HL-60 (cell line): ENCODE measurements around the gene KCNK7.

Experiments
- GABPA ChIP-seq: IDR thresholded peaks from 2 replicates; pipeline ENCODE4 v1.6.1; 2012; ENCODE audit warnings: low read depth
- POLR2AphosphoS5 ChIP-seq: IDR thresholded peaks from 2 replicates; pipeline ENCODE4 v1.6.1; 2012; ENCODE audit warnings: low read depth
- SPI1 ChIP-seq: IDR thresholded peaks from 2 replicates; pipeline ENCODE4 v1.6.1; 2012; ENCODE audit warnings: low read depth, mild to moderate bottlenecking, borderline replicate concordance
- TF ChIP-seq, protein P1 (sequence below): IDR thresholded peaks from one replicate; pipeline ENCODE4 v1.5.1; 2011; ENCODE audit warnings: low read length, control low read depth, inconsistent platforms; ENCODE audit not compliant: insufficient read depth
- TF ChIP-seq, protein P2 (sequence below): IDR thresholded peaks from 2 replicates; pipeline ENCODE4 v1.6.1; 2012; ENCODE audit warnings: low read depth; ENCODE audit not compliant: insufficient replicate concordance

- TF ChIP-seq, protein P1, sequence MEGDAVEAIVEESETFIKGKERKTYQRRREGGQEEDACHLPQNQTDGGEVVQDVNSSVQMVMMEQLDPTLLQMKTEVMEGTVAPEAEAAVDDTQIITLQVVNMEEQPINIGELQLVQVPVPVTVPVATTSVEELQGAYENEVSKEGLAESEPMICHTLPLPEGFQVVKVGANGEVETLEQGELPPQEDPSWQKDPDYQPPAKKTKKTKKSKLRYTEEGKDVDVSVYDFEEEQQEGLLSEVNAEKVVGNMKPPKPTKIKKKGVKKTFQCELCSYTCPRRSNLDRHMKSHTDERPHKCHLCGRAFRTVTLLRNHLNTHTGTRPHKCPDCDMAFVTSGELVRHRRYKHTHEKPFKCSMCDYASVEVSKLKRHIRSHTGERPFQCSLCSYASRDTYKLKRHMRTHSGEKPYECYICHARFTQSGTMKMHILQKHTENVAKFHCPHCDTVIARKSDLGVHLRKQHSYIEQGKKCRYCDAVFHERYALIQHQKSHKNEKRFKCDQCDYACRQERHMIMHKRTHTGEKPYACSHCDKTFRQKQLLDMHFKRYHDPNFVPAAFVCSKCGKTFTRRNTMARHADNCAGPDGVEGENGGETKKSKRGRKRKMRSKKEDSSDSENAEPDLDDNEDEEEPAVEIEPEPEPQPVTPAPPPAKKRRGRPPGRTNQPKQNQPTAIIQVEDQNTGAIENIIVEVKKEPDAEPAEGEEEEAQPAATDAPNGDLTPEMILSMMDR: no peak
- TF ChIP-seq SPI1 (no peak), GABPA (no peak), POLR2AphosphoS5 (no peak)
- TF ChIP-seq, protein P2, sequence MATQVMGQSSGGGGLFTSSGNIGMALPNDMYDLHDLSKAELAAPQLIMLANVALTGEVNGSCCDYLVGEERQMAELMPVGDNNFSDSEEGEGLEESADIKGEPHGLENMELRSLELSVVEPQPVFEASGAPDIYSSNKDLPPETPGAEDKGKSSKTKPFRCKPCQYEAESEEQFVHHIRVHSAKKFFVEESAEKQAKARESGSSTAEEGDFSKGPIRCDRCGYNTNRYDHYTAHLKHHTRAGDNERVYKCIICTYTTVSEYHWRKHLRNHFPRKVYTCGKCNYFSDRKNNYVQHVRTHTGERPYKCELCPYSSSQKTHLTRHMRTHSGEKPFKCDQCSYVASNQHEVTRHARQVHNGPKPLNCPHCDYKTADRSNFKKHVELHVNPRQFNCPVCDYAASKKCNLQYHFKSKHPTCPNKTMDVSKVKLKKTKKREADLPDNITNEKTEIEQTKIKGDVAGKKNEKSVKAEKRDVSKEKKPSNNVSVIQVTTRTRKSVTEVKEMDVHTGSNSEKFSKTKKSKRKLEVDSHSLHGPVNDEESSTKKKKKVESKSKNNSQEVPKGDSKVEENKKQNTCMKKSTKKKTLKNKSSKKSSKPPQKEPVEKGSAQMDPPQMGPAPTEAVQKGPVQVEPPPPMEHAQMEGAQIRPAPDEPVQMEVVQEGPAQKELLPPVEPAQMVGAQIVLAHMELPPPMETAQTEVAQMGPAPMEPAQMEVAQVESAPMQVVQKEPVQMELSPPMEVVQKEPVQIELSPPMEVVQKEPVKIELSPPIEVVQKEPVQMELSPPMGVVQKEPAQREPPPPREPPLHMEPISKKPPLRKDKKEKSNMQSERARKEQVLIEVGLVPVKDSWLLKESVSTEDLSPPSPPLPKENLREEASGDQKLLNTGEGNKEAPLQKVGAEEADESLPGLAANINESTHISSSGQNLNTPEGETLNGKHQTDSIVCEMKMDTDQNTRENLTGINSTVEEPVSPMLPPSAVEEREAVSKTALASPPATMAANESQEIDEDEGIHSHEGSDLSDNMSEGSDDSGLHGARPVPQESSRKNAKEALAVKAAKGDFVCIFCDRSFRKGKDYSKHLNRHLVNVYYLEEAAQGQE: no peak
These were observed 24.2 kb downstream of the KCNK7 start for GRCh38 chr11:65571420-65571819.
